Measurements from ENCODE around the gene MGMT.

- TF ChIP-seq CTCF (IDR thresholded peaks at IDR 0.05) (no peak), ZFX (IDR thresholded peaks at IDR 0.05; ENCODE audit: borderline replicate concordance) (no peak)
Measured at GRCh38 chr10:129728905-129729795, 262.1 kb downstream of the MGMT start.

All from 22Rv1 (cell line).